Chondrocyte (in vitro differentiated cells): ENCODE measurements around the gene ACVRL1. TPM values are rescaled to one million over a fixed set of nuclear protein-coding genes. Genes with fewer than 3 reads are reported as not detected.

ENCODE experiments used
- DNase-seq: peaks from one replicate; pipeline ENCODE4 v3.0.0; 2021; ENCODE audit warnings: mixed read lengths, low spot score
- H3K27ac Mint-ChIP-seq: one replicate; pipeline ENCODE4 v1.8.0; 2021; ENCODE audit warnings: mild to moderate bottlenecking, moderate library complexity, mixed read lengths; ENCODE audit not compliant: unreplicated experiment
- H3K27me3 Mint-ChIP-seq: 2 replicates; pipeline ENCODE4 v1.8.0; 2021; ENCODE audit warnings: low read depth, mixed read lengths
- H3K36me3 Mint-ChIP-seq: 2 replicates; pipeline ENCODE4 v1.8.0; 2021; ENCODE audit warnings: low read depth, mixed read lengths
- H3K4me1 Mint-ChIP-seq: 2 replicates; pipeline ENCODE4 v1.8.0; 2021; ENCODE audit warnings: low read depth, mild to moderate bottlenecking, mixed read lengths
- H3K4me3 Mint-ChIP-seq: one replicate; pipeline ENCODE4 v1.8.0; 2021; ENCODE audit warnings: mild to moderate bottlenecking, moderate library complexity, mixed read lengths; ENCODE audit not compliant: unreplicated experiment
- H3K9me3 Mint-ChIP-seq: 2 replicates; pipeline ENCODE4 v1.8.0; 2021; ENCODE audit warnings: low read depth, mixed read lengths
- total RNA-seq: library from RNA; stranded (reverse); gene quantifications from 3 replicates; pipeline ENCODE4 v1.2.1, GENCODE V29; 2021
- TF ChIP-seq, protein P1 (sequence below): fragments of 200-600 bp; sonication (generic); IDR thresholded peaks from 2 replicates; pipeline ENCODE4 v1.5.0; 2021; ENCODE audit warnings: antibody characterized with exemption, mild to moderate bottlenecking, moderate library complexity

The ACVRL1 gene
- total RNA-seq, 1 donor from 2014 or later, result 0.60 TPM

GRCh38 chr12:51949342-51950030 lies 42.2 kb downstream of the ACVRL1 start:
- Mint-ChIP-seq H3K36me3 (peaks cover 7% of the 10 kb centered on the region), H3K27ac (no peak overlapping the region), H3K4me3 (no peak overlapping the region), H3K4me1 (peaks cover 26% of the 10 kb centered on the region), H3K27me3 (peaks cover 4% of the 10 kb centered on the region), H3K9me3 (peaks cover 10% of the 10 kb centered on the region)
- no peak for DNase-seq
- TF ChIP-seq, protein P1, sequence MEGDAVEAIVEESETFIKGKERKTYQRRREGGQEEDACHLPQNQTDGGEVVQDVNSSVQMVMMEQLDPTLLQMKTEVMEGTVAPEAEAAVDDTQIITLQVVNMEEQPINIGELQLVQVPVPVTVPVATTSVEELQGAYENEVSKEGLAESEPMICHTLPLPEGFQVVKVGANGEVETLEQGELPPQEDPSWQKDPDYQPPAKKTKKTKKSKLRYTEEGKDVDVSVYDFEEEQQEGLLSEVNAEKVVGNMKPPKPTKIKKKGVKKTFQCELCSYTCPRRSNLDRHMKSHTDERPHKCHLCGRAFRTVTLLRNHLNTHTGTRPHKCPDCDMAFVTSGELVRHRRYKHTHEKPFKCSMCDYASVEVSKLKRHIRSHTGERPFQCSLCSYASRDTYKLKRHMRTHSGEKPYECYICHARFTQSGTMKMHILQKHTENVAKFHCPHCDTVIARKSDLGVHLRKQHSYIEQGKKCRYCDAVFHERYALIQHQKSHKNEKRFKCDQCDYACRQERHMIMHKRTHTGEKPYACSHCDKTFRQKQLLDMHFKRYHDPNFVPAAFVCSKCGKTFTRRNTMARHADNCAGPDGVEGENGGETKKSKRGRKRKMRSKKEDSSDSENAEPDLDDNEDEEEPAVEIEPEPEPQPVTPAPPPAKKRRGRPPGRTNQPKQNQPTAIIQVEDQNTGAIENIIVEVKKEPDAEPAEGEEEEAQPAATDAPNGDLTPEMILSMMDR, result no peak

- DNase-seq, result no peak
- H3K27ac Mint-ChIP-seq, result peak overlapping the region; percentile 28
- H3K9me3 Mint-ChIP-seq, result no peaks in the 10 kb centered on the region
- peak overlapping the region; percentile 90 for H3K4me3 Mint-ChIP-seq
- H3K36me3 Mint-ChIP-seq, result peaks cover 2% of the 10 kb centered on the region
- TF ChIP-seq, protein P1, result no peak
- peaks cover 4% of the 10 kb centered on the region for H3K27me3 Mint-ChIP-seq
- H3K4me1 Mint-ChIP-seq, result peaks cover 37% of the 10 kb centered on the region
Observed at GRCh38 chr12:51950682-51951198, 43.4 kb downstream of the ACVRL1 start.

DNA sequence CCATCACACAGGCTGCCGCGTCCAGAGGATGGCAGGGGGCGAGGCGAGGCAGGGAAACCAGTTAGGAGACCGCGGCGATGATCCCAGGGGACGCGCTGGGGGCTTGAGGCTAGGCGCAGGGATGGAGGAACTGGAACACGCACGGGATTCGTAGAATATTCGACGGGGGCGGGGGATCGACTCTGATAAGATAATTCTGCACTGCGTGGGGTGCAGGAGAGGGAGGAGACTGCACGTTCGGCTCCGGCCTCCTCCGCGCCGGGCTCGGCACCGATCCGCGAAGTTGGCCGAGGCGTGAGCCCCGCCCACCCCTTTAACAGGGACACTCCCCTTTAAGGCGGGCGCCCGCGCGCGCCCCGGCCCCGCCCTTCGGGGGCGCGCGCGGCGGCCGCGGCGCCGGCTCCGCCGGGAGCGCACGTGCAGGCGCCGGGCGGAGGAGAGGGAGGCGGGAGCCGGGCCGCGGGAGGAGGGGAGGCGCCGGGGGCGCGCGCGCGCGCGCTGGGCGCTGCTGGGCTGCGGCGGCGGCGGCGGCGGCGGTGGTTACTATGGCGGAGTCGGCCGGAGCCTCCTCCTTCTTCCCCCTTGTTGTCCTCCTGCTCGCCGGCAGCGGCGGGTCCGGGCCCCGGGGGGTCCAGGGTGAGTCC lies 44.0 kb downstream of the ACVRL1 start, which contains the start of gene ACVR1B:
ACVR1B (plus strand) TSS at position 501 of the 644 bp plus-strand sequence; CDS start at position 546, 45 bp downstream.
- peak within 1 kb of the TSS; percentile 90 for H3K4me3 Mint-ChIP-seq
- peak within 1 kb of the TSS; percentile 39 for H3K27ac Mint-ChIP-seq
- peaks cover 2% of the 10 kb centered on the region for H3K36me3 Mint-ChIP-seq

DNA sequence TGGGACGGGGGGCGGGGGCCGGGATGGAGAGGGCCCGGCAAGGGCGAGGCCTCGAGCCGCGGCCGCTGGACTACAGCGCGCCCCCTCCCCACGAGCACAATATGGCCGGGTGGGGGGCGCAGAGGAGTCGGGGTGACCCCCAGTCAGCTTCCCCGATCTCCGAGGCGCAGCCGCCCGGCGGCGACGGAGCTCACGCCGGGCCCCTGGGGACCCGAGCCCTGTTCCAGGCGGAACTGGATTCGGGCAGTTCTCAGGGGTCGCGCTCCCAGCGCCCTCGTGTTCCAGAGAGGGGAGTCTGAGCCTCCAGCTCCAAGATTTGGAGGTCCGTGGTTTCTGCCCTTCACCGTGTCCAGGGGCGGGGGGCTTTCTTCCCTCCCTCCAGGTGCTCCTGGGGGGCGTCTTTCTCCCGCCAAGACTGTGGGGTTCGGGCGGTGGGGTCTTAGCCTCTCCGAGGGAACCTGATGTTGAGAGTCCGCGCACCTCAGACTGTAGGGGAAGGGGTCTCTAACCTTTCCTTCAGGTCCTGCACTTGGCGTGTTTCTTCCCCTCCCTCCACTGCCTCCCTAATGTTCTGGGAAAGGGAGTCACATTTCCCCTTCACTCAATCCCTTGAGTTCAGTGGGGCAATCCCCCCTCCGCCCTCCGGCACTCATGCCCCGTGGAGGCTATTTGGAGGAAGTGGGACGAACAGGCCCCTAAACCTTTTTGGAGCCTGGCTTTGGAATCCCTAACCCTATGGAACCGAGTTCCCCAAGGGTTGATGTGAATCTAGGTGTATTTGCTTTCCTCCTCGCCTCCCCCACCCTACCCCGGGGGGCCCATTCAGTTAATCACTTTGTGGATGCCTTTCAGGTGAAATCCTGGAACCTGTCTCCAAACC lies 44.8 kb downstream of the ACVRL1 start:
- TF ChIP-seq, protein P1, result no peak
- peak overlapping the region; percentile 71 for H3K4me3 Mint-ChIP-seq
- H3K27me3 Mint-ChIP-seq, result peaks cover 4% of the 10 kb centered on the region
- DNase-seq, result no peak
- no peaks in the 10 kb centered on the region for H3K36me3 Mint-ChIP-seq
- peak overlapping the region; percentile 39 for H3K27ac Mint-ChIP-seq
- peaks cover 37% of the 10 kb centered on the region for H3K4me1 Mint-ChIP-seq
- no peaks in the 10 kb centered on the region for H3K9me3 Mint-ChIP-seq

More for the DNA sequence above, 44.0 kb downstream of the ACVRL1 start, which contains the start of gene ACVR1B:
- Mint-ChIP-seq H3K9me3 (no peaks in the 10 kb centered on the region), H3K27me3 (peaks cover 4% of the 10 kb centered on the region), H3K4me1 (peaks cover 37% of the 10 kb centered on the region)
- no peak for DNase-seq
- TF ChIP-seq, protein P1, result no peak
